ENCODE measurements around the gene FOXK1.
"Not testable (repeated sequence)": the region's sequence is repeated elsewhere in the genome, so short reads cannot be mapped to it uniquely, and the experiment has no call there.

The FOXK1 gene

GRCh38 chr7:4791101-4791737 is 109.1 kb downstream of the FOXK1 start:
- H3K4me3 ChIP-seq (ENCODE audit: control insufficient read depth, low read depth, low read length) = no peak overlapping the region
- no peak for TF ChIP-seq CTCF (IDR thresholded peaks at IDR 0.05; ENCODE audit: control insufficient read depth, insufficient read depth, low read depth, low read length, missing control alignments)
- DNase-seq (ENCODE audit: low read depth) = no peak

DNA sequence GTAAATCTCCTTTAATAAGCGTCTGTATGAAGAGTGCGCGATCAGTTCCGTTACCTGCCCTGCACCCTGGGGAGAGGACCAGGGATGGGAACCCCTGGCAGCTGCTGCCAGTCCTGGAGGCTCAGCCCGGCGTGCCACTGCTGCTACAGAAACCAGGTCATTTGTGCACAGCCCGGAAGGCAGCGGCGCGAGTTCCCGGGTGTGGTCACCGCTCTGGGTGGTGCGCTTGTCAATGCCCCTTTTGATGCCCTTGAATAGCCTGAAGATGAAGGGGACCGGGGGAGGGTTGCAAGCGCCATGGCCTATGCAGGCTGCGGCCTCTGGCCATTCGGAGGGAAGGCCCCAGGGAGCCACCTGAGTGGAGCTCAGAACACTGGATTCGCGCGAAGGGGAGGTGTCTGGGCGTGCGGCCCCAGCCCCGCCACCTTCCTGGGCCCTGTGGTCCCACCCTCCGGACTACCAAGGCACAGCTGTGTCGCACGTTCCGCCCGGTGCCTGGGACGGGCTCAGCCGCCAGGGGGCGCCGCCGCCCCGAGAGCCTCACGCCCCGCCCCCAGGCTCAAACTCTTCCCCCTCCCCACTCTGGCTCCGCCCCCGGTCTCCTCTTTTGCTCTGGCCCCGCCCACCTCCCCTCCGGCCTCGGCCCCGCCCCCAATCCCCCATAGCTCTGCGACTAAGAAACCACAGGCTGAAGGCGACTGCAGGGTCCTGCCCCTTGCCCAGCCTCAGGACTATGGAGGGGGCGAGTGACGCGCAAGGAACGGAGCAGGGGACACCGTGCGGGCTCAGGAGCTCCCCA is 109.8 kb downstream of the FOXK1 start:
- TF ChIP-seq CTCF (IDR thresholded peaks at IDR 0.05; ENCODE audit: control insufficient read depth, insufficient read depth, low read depth, low read length, missing control alignments) = peak; percentile 47
- DNase-seq (ENCODE audit: low read depth) = no peak
- no peak overlapping the region for H3K4me3 ChIP-seq (ENCODE audit: control insufficient read depth, low read depth, low read length)

DNA sequence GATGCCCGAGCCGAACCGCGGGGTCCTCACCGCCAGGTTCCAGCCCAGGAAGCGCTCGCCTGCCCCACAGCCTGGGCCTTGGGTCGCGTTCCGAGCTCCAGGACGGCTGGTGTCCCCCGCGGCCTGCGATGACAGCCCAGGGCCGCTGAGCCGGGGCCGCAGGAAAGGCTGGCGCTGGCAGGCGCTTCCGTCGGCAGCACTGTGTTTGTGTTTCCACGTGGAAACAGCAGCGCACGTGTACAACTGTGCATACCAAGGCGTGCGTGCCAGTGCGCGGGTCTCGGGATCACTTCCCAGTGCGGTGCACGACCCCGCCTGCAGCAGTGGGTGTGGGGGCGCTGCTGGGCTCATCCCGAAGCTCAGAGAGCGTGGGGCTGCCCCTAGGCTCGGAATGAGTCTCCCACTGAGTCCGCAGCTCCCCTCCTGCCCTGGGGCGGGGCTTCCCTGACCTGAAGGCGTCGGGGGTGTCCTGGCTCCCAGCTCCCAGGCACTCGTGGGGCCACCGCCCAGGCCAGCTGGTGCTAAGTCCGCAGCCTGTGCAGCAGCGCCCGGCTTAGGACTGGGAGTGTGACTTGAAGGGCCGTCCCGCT is 110.5 kb downstream of the FOXK1 start:
- no peak overlapping the region for H3K4me3 ChIP-seq (ENCODE audit: control insufficient read depth, low read depth, low read length)
- no peak for DNase-seq (ENCODE audit: low read depth)
- TF ChIP-seq CTCF (IDR thresholded peaks at IDR 0.05; ENCODE audit: control insufficient read depth, insufficient read depth, low read depth, low read length, missing control alignments) = no peak

GRCh38 chr7:4793385-4793993 is 111.4 kb downstream of the FOXK1 start:
- not testable (repeated sequence) for DNase-seq (ENCODE audit: low read depth); H3K4me3 ChIP-seq (ENCODE audit: control insufficient read depth, low read depth, low read length)

DNA sequence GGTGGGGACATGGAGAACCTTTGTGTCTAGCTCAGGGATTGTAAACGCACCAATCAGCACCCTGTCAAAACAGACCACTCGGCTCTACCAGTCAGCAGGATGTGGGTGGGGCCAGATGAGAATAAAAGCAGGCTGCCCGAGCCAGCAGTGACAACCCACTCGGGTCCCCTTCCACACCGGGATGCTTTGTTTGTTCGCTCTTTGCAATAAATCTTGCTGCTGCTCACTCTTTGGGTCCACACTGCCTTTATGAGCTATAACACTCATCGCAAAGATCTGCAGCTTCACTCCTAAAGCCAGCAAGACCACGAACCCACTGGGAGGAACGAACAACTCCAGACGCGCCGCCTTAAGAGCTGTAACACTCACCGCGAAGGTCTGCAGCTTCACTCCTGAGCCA is 112.1 kb downstream of the FOXK1 start:
- not testable (repeated sequence) for DNase-seq (ENCODE audit: low read depth); H3K4me3 ChIP-seq (ENCODE audit: control insufficient read depth, low read depth, low read length)

DNA sequence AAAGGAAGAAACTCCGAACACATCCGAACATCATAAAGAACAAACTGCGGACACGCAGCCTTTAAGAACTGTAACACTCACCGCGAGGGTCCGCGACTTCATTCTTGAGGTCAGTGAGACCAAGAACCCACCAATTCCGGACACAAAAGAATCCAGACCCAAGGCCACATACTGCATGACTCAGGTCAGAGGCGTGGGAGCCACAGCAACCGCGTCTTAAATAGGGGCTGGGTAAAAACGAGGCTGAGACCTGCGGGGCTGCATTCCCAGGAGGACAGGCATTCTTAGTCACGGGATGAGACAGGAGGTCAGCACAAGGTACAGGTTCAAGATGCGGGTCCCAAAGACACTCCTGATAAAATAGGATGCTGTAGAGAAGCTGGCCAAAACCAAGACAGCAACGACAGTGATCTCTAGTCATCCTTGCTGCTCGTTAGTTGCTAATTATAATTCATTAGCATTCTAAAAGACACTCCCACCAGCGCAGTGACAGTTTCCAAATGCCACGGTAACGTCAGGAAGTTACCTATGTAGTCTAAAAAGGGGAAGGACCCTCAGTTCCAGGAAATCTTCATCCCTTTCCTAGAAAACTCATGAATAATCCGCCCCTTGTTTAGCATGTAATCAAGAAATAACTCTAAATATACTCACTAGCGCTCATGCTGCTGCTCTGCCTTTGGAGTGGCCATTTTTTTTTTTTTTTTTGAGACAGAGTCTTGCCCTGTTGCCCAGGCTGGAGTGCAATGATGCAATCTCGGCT is 112.7 kb downstream of the FOXK1 start:
- DNase-seq (ENCODE audit: low read depth) = no peak
- no peak overlapping the region for H3K4me3 ChIP-seq (ENCODE audit: control insufficient read depth, low read depth, low read length)
- TF ChIP-seq CTCF (IDR thresholded peaks at IDR 0.05; ENCODE audit: control insufficient read depth, insufficient read depth, low read depth, low read length, missing control alignments) = no peak

DNA sequence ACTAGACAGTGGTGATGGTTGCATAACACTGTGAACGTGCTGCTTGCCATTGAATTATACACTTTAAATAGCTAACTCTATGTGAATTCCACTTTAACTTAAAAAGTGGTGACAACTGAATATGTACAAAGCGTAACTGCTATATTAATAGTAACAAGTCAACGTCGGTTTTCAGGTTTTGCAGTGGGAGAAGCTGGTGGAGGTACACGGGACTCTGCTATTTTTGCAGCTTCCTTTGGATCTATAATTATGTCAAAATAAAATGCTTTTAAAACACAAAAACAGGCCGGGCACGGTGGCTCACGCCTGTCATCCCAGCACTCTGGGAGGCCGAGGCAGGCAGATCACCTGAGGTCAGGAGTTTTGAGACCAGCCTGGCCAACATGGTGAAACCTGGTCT is 114.4 kb downstream of the FOXK1 start:
- H3K4me3 ChIP-seq (ENCODE audit: control insufficient read depth, low read depth, low read length) = no peak overlapping the region
- TF ChIP-seq CTCF (IDR thresholded peaks at IDR 0.05; ENCODE audit: control insufficient read depth, insufficient read depth, low read depth, low read length, missing control alignments) = no peak
- DNase-seq (ENCODE audit: low read depth) = no peak
